GM12873 (cell line): Measurements from ENCODE around the gene AFAP1L2.

ENCODE experiments used
- TF ChIP-seq, protein P1 (sequence below): IDR thresholded peaks from 2 replicates; pipeline ENCODE4 v1.5.1; 2012; ENCODE audit warnings: low read depth, mild to moderate bottlenecking, moderate library complexity, low read length, control low read depth; ENCODE audit not compliant: insufficient read depth; ENCODE audit errors: missing control alignments

The AFAP1L2 gene

DNA sequence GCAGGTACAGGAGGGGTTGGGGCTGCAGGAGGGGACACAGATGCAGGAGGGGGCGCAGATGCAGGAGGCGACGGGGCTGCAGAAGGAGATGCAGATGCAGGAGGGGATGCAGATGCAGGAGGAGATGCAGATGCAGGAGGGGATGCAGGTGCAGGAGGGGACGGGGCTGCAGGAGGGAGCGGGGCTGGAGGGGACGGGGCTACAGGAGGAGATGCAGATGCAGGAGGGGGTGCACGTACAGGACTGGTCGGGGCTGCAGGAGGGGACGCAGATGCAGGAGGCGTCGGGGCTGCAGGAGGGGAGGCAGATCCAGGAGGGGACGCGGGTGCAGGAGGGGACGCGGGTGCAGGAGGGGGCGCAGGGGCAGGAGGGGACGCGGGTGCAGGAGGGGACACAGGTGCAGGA lies 98.8 kb downstream of the AFAP1L2 start:
- TF ChIP-seq, protein P1, sequence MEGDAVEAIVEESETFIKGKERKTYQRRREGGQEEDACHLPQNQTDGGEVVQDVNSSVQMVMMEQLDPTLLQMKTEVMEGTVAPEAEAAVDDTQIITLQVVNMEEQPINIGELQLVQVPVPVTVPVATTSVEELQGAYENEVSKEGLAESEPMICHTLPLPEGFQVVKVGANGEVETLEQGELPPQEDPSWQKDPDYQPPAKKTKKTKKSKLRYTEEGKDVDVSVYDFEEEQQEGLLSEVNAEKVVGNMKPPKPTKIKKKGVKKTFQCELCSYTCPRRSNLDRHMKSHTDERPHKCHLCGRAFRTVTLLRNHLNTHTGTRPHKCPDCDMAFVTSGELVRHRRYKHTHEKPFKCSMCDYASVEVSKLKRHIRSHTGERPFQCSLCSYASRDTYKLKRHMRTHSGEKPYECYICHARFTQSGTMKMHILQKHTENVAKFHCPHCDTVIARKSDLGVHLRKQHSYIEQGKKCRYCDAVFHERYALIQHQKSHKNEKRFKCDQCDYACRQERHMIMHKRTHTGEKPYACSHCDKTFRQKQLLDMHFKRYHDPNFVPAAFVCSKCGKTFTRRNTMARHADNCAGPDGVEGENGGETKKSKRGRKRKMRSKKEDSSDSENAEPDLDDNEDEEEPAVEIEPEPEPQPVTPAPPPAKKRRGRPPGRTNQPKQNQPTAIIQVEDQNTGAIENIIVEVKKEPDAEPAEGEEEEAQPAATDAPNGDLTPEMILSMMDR, result no peak

DNA sequence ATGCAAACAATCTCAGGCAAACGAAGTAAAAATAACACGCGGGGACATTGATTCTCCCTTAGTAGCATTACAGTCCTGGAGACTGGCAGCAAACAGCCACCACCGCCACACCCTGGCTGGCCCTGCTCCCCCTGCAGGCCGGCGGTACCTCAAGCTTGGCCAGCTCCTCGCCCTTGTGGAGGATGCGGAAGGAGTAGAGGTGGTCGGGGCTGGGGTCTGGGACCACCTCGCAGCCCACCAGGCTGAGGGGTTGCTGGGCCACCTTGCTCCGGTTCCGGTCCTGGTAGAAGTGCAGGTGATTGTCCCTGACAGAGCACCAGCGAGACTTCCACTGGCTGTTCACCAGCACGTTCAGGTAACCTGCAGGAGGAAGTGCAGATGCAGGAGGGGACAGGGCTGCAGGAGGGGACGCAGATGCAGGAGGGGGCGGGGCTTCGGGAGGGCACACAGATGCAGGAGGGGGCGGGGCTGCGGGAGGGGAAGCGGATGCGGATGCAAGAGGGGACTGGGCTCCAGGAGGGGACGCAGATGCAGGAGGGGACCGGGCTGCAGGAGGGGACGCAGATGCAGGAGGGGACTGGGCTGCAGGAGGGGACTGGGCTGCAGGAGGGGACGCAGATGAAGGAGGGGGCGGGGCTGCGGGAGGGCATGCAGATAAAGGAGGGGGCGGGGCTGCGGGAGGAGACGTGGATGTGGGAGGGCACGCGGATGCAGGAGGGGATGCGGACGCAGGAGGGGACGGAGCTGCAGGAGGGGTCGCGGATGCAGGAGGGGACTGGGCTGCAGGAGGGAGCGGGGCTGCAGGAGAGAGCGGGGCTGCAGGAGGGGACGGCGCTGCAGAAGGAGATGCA lies 99.5 kb downstream of the AFAP1L2 start:
- TF ChIP-seq, protein P1, result peak; percentile 70

DNA sequence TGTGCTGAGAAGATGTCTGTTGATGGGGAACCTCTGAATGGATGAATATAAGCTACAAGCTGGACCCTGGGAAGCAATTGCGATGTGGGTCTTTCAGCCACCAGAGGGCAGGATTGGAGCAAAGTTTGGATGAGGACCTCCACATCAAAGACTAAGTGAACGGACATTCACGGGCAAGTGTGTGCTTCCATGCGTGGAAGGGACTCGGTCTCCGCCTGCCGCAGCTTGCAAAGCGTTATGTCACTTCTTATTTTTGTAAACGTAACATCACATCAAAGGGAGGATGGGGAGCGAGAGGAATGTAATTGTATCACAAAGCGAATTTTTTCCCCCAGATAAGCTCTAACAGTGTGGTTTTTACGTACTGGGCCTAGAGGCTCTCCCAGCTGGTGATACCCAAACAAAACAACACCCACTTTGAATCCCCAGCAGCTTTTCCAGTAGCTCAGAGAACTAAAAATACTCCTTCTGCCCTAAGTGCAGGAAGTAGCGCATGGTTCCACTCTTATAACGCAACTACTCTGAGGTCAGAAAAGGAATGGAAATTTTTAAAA lies 100.2 kb downstream of the AFAP1L2 start:
- TF ChIP-seq, protein P1, result peak; percentile 87

DNA sequence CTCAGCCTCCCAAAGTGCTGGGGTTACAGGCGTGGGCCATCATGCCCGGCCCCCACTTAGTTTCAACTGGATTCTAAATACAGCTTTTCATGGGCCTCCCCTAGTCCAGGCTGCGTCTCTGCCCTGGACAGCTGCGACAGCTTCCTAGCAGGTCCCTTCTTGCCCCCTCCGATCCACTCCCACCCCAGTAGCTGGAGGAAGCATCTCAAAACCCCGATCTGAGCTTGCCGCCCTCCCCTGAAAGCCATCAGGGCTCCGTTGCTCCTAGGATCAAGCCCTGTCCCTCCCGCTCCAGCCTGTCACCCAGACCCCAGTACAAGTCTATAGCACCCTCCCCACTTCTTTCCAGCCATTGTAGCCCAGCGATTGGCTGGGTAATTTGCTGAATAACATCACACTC lies 100.7 kb downstream of the AFAP1L2 start:
- TF ChIP-seq, protein P1, result no peak

DNA sequence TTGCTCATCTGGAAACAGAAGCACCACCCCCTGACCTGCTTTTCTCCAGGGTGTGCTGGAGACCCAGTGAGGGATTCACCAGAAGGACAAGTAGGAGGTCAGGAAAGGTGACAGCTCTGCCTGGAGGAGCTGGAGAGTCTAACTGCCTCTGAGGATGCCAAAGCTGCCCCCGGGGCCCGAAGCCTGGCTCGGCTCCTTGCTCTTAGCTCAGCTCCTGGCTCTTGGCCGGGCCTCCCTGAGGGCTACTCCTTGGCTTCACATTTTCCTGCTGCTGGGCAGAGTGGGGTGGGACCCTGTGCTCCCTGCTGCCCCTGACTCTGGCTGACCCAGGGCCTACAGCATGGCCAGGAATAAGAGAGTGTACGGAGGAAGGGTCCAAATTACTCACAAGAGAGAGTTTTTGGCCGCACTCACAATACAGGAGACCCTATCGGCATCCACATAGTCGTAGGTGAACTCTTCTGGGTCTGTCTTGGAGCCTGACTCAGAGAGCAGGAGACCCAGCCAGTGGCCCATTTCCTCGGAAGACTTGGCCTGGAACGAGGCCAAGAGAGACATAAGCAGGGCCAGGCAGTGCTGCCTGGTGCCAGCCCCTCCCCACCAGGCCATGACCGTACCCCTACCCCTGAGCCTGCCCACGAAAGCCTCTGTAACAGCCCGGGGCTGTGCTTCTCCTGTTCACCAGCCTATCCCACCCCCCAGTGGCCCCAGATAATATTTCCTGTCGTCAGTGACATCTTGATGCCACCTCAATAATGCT lies 102.2 kb downstream of the AFAP1L2 start:
- TF ChIP-seq, protein P1, result no peak

DNA sequence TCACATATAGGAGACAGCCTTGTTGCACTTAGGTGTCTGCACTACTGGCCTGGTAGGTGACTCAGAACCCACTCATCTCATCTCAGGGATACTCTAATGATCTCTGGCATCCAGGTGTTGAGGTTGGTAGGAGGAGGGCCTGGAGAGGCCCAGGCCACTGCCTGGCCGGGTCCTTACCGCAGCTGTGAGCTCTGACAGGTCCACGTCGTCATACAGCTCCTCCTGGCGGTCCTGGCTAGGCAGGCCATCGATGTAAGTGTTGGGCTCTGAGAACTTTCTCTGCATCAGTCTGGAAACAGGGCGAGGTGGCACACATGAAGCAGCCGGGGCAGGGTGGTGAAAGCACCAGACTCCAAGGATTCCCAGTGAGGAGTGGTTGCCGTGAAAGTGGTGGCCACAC lies 103.1 kb downstream of the AFAP1L2 start:
- TF ChIP-seq, protein P1, result no peak
